PC-3 (cell line): ENCODE results near the gene LRRTM3.

Source experiments
- CTCF ChIP-seq: fragments of 300-600 bp; sonication (generic); conservative IDR thresholded peaks from 2 replicates; pipeline ENCODE4 v1.5.1; 2017; ENCODE audit warnings: antibody characterized with exemption, low read depth, mild to moderate bottlenecking, low read length
- EZH2 ChIP-seq: fragments of 300-600 bp; sonication (generic); IDR thresholded peaks from one replicate; pipeline ENCODE4 v1.6.1; 2017; ENCODE audit warnings: antibody characterized with exemption, mild to moderate bottlenecking, low read length; ENCODE audit not compliant: unreplicated experiment

GRCh38 chr10:66882271-66882670, 43.6 kb upstream of the LRRTM3 start:
- TF ChIP-seq EZH2 (no peak), CTCF (no peak)
